ENCODE data around the gene LHFPL6.

Gene LHFPL6

GRCh38 chr13:39306639-39307589, 296.1 kb downstream of the LHFPL6 start:
- no peak for DNase-seq (ENCODE audit: low read depth)

- DNase-seq (ENCODE audit: low read depth), result no peak
Measured at GRCh38 chr13:39302820-39303219, 300.2 kb downstream of the LHFPL6 start.

GRCh38 chr13:39298951-39299350, 304.0 kb downstream of the LHFPL6 start:
- no peak for DNase-seq (ENCODE audit: low read depth)

GRCh38 chr13:39297664-39298171, 305.3 kb downstream of the LHFPL6 start:
- peak; percentile 34 for DNase-seq (ENCODE audit: low read depth)

GRCh38 chr13:39297023-39297422, 306.0 kb downstream of the LHFPL6 start:
- no peak for DNase-seq (ENCODE audit: low read depth)

GRCh38 chr13:39296193-39296592, 306.8 kb downstream of the LHFPL6 start:
- DNase-seq (ENCODE audit: low read depth), result no peak
